SHP77 treated with DMSO at 0.1 percent for 48 hours (cell line): ENCODE results near the gene OR14K1.
"Not testable (repeated sequence)": the region's sequence is repeated elsewhere in the genome, so short reads cannot be mapped to it uniquely, and the experiment has no call there.

Experiments
- DNase-seq: peaks from one replicate; lab custom pipeline; 2025; lab: John Stamatoyannopoulos, UW

The OR14K1 gene, protein sequence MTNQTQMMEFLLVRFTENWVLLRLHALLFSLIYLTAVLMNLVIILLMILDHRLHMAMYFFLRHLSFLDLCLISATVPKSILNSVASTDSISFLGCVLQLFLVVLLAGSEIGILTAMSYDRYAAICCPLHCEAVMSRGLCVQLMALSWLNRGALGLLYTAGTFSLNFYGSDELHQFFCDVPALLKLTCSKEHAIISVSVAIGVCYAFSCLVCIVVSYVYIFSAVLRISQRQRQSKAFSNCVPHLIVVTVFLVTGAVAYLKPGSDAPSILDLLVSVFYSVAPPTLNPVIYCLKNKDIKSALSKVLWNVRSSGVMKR

DNA sequence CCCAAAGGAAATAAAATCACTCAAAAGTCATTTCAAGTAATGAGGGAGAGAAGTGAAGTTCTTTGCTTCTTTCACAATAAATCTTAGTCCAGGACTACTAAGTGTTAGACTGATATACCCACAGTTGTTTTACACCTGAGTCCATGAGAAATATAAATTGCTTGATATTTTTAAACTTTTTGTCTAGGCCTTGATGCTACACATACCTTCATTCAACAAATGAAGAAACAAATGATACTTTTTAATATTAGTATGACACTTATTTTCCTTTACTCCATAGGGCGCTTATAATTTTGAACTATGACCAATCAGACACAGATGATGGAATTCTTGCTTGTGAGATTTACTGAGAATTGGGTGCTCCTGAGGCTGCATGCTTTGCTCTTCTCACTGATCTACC is at the start of gene OR14K1:
TSS of gene OR14K1 (plus strand) at position 301 of the 400 bp plus-strand sequence. CDS start at position 301, 0 bp downstream.
- no peak for DNase-seq

DNA sequence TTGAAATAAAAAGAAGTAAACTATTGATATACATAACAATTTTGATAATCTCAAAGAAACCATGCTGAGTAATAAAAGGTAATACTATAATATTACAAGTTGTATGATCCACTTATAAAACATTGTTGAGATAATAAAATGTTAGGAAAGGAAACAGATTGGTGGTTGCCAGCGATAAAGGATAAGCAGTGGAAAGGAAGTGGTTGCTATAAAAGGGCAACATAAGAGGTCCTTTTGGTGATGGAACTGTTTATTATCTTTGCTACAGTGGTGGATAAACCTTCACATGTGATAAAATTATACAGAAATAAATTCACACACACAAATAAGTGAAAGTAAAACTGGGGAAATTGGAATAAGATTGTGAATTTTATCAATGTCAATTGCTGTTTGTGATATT is 37.1 kb upstream of the OR14K1 start:
- no peak for DNase-seq

DNA sequence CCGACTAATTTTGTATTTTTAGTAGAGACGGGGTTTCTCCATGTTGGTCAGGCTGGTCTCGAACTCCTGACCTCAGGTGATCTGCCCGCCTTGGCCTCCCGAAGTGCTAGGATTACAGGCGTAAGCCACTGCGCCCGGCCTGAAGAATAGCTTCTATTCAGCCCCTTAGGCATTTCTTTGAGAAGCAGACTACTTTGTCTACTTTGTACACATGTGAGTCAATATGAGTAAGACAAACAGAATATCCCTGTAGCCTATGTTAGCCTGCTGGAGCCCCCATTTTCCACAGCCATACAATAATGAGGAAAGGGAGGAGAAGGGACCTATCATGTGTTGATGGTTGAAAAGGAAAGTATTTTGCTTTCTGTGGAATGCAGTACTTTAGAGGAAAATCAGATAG is 27.7 kb upstream of the OR14K1 start:
- not testable (repeated sequence) for DNase-seq

DNA sequence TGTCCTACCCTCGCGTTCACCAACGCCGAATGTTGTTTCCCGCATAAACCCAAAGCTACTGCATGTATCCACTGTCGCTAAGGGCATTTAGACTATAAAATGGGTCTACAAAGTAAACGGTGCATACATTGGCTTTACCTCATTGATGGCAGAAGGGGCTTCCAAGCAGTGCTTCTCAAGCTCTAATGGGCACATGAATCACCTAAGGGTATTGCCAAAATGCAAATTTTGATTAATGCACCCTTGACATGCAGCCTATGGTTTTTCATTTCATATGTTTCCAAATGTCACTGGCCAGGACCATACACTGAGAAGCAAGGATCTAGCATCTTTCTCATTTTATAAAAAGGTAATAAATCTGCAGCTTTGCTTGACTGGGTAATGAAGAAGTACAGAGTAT is 24.7 kb upstream of the OR14K1 start:
- DNase-seq: no peak

DNA sequence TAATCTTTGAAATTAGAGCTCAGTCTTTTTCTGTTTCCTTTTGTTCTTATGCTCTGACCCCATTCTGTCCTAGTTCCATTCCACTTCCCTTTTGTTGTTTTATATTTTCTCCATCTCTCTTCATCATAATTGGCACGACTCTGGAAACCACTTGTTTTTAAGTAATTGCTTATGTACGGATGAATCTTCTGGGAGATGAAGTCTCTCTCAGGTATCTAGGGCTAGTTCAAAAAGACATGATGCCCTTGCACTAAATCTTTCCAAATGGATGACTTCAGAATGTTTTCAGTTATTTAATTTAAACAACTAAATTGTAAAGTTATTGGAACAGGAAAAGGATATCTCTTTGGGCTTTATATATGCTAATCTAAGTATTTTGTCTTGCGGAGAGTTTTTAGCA is 21.9 kb upstream of the OR14K1 start, which contains the start of gene OR6F1:
TSS of gene OR6F1 (minus strand) at position 101 of the 400 bp plus-strand sequence. CDS start 3,891 bp downstream, outside the sequence.
- no peak for DNase-seq

DNA sequence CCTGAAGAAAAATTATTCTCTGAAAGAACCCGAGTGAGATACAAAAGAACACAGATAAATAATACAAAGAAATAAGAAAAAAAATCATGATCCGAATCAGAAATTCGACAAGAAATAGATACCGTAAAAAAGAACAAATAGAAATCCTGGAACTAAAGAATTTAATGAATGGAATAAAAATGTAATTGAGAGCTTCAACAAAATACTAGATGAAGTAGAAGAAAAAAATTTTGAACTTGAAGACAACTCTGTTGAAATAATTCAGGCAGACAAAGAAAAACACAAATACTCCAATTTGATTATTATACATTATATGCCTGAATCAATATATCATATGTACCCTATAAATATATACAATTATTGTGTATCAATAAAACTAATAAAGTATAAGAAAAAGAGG is 17.2 kb upstream of the OR14K1 start:
- no peak for DNase-seq

DNA sequence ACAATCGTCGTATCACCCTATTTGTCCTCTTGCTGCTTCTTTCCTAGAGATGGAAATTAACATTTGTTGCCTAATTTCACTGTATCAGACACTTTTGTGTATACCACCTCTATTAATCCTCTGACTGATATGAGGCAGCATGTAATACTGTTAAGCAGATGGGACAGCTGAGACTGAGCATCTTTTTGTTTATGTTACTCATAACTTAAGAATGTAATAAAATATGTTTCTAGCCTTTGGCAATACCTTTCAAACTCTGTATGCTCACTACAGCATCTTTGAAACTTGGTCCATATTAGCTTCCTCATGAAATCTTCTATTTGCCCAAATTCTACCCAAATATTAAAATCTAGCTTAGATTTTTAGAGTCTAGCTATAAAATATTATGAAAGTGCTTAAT is 2.3 kb downstream of the OR14K1 start:
- no peak for DNase-seq

DNA sequence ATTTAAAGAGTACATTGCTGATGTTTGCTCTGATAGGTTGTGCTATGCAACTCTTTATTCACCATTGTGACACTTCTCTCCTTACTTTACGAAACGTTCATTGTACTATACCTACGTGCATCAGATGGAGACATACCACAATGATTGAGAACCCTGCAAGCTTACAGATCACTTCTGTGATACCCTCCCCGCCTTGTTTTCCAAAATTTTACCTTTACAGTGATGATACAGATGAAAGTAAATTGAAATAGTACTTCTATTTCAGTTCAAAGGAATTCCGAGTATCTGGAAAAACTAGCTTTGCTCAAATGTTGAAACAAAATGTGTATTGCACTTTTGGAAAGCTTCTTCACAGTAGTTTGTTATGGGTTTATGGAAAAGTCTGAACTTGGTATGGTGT is 3.3 kb downstream of the OR14K1 start:
- no peak for DNase-seq

DNA sequence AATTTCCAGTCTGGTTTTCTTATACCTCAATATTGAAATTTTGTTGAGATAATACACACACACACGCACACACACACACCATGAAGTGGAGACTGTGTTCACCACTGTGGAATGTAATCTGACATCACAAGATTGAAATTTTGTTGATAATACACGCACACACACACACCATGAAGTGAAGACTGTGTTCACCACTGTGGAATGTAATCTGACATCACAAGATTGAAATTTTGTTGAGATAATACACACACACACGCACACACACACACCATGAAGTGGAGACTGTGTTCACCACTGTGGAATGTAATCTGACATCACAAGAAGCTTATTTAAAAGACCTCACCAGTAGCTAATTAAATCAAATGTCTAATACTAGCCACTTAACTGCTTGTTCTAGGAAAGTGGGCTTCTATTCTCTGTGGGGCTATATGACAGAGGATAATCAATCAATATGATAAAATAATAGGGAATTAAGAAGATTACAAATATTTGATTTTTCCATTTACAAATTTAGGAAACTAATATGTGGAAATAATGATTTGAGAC is 3.9 kb downstream of the OR14K1 start:
- not testable (repeated sequence) for DNase-seq

DNA sequence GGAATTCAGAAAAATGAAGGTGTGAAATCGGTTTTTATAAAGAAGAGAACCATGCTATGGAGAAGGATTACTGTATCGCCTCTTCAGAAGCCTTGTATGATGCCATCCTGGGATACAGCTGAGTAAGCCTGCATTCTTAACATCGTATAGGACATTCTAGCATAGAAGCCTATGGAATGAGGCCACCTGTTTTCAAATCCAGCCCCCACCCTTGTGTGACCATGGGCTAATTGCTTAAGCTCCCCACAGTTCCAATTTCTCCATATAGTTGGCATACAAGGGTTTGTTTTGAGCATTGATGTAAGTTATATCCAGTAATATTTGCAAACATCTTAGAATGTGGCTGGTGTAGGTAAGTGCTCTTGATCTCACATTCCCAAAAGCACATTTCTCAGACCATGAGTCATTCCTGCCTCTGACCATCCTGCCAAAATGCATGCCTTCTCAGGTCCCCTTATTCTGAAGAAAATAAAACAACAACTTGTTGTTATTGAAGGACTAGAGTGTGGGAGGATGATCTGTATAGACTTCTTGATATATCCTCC is 8.0 kb downstream of the OR14K1 start:
- DNase-seq: no peak

DNA sequence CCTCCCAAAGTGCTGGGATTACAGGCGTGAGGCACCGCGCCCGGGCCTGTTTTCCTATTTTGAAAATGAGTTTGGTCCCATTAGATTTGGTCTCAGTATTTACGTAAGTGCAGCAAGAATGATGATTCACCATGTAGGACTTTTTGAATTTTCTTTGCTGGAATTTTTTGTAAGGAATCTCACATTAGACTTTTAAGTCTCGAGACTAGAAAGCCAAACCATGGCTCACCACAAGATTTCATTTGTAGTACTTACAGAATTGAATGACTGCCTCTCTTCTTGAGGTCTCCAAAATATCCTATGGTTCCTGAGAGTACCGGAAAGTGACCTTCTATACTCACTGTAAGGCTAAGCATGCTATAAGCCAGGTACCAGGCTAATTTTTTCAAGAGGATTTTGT is 9.2 kb downstream of the OR14K1 start:
- DNase-seq: no peak

DNA sequence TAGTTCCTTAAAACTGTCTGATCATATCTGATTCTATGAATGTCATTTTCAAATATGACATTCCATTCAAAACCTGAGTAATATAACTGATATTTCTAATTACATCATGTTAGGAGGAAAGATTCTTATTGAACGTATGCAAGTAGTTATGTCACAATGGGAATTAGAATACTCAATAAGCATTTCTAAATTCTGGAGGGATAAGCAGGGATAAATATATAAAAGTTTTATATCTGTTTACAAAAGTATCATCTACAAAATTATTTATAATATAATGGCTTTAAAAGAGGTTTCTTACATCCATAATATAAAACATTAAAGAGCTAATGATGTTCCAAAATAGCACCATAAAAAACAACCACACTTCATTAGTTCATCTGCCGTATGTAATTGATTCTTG is 9.6 kb downstream of the OR14K1 start, which contains the start of gene OR14A2:
TSS of gene OR14A2 (minus strand) at position 101 of the 400 bp plus-strand sequence.
- no peak for DNase-seq

DNA sequence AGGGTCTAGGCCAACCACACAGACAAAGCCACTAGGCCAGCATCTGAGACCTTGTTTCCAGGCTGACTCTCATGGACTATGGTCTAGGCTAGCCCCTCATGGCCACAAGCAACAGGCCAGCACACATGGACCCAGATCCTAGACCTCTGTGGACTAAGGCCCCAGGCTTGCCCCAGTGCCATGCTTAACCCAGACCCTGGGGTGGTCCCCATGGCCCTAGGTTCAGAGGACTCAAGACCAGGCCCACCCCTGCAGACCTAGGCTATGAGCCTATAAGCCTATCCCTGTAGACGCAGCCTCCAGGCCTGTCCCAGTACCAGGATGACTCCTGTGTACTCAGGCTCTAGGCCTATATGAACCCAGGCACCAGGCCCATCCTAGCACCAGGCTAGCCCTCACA is 11.5 kb downstream of the OR14K1 start:
- no peak for DNase-seq

DNA sequence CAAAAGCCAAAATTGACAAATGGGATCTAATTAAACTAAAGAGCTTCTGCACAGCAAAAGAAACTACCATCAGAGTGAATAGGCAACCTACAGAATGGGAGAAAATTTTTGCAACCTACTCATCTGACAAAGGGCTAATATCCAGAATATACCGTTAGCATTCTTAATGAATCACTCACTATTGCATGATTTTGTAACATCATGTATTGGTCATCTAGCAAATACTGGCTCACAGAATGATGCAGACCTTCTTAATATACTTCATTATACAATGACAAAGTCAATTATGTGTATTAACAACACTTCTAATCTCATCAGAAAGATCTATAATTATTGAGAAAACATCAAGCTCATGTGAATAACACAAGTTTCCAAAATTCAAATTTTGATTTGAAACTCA is 15.9 kb downstream of the OR14K1 start:
- not testable (repeated sequence) for DNase-seq

DNA sequence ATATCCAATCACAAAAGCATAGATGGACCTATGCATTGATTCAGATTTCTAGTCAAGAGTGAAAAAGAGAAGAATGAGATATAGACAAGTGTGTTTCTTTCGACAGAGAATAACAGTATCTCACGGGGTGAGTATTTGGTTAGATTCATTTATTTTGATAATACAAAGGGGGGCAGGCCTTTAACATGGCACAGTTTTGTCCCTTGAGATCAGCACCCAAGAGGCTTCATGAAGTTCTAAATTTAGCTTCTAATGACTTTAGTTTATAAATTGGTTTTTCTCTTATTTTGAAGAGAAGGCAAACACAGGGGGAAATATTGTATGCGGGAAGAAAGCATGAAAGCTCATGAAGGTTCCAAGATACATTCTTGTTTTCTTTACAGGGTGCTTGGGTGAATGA is 22.0 kb downstream of the OR14K1 start, which contains the start of gene OR1C1:
TSS of gene OR1C1 (minus strand) at position 101 of the 400 bp plus-strand sequence. CDS start 2,150 bp downstream, outside the sequence.
- DNase-seq: no peak

DNA sequence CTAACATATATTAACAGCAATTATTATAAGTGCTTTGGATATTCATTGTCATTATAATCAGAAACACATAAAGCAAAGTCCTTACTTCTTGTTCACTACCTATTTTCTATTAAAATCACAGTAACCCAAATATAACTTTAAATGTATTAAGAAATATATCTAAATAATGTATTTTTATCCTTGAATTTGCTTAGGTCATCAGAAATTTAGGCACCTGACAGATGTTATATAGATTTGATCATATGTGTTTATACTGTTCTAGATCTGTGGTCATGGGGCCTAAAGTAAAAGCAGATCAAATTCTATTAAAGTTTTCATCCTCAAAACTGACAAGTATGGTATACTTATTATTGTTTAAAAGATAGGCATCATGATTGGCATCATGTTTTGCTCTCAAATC is 31.2 kb downstream of the OR14K1 start:
- DNase-seq: no peak
